H4 (cell line): ENCODE data around the gene ADH4. TPM values are rescaled to one million over a fixed set of nuclear protein-coding genes. Genes with fewer than 3 reads are reported as not detected.

ENCODE experiments used
- DNase-seq: peaks from one replicate; pipeline ENCODE4 v3.0.0-alpha.2; 2015; ENCODE audit warnings: low spot score
- total RNA-seq: library from RNA; depleted of rRNA; stranded (reverse); fragments of >200 nt; shearing (Covaris generic); gene quantifications from 2 replicates; pipeline ENCODE4 v1.2.3, GENCODE V29; 2014; rRNA removed

Gene ADH4
- total RNA-seq, 1 experiment from 2014 or later, result not detected

- no peak for DNase-seq
Measured at GRCh38 chr4:99079625-99080295, 64.3 kb downstream of the ADH4 start.

DNA sequence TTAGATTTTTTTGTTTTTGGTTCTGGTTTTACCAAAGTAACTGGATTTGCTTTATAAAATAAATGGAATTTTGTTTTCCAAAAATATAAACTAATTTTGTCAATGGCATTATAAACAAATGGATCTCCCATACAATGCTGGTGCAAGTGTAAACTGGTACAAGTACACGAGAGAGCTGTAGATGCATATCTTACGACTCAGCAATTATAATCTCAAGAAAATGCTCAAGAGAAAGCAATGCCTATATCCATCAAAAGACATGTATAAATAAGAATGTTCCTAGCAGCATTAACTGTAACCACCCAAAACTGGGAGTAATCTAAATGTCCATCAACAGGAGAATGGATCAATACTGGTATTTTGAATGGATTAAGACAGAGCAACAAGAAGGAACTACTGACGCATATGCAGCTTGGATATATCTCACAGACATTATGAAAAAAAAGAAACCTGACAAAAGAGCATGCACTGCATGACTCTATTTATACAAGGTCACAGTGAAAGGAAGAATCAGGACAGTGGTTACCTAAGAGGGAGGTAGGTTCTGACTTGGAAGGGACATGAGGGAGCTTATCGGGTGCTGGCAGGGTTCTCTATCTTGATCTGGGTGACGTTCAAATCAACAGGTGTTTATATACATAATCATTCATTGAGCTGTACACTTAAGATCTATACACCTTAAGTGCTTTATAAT, 65.0 kb downstream of the ADH4 start:
- DNase-seq, result no peak

- no peak for DNase-seq
Measured at GRCh38 chr4:99078336-99078735, 65.8 kb downstream of the ADH4 start.

- DNase-seq, result no peak
Measured at GRCh38 chr4:99077177-99077576, 66.9 kb downstream of the ADH4 start.

DNA sequence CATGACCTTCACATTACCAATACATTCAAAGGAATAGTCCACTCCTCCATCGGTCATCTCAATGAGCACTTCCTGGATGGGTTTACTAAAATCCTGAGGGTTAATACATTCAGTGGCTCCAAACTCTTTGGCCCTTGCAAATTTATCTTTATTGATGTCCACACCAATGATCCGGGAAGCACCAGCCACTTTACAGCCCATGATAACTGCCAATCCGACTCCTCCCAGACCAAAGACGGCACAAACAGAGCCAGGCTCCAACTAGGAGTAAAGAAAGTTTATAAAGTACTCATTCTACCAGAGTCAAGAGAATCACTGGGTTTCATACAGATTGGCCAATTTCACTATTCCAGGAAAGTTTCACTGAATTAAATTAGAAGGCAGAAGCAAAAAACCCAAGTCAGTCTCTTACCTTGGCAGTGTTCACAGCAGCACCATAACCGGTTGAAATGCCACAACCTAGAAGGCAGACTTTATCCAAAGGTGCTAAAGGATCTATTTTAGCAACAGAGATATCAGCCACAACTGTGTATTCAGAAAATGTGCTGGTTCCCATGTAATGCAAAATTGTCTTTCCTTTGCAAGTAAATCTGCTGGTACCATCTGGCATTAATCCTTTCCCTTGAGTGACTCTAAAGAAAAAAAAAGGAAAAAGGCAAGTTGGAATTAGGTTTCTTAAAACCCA, 67.7 kb downstream of the ADH4 start:
- no peak for DNase-seq

- no peak for DNase-seq
Measured at GRCh38 chr4:99074816-99075215, 69.3 kb downstream of the ADH4 start.

Other genes starting within 250 kb of the ADH4 start
- gene EIF4E, start 215.2 kb downstream of the ADH4 start, total RNA-seq, result 232 and 242 TPM in 2 replicates
- 84.7 and 94.6 TPM in 2 replicates for gene METAP1, start 148.6 kb downstream of the ADH4 start, total RNA-seq
- gene ADH5, start 55.5 kb downstream of the ADH4 start, total RNA-seq, result 199 and 221 TPM in 2 replicates
- gene ADH6, start 74.9 kb upstream of the ADH4 start, total RNA-seq, result not detected in 2 replicates
- gene ADH1A, start 146.7 kb upstream of the ADH4 start, total RNA-seq, result not detected in 2 replicates
- gene ADH1B, start 177.1 kb upstream of the ADH4 start, total RNA-seq, result not detected in 2 replicates
- 0.06 and 1.6 TPM in 2 replicates for gene ADH1C, start 208.4 kb upstream of the ADH4 start, total RNA-seq